GM18873 (cell line): Measurements from ENCODE around the gene PCDHGB7.
"Not testable (repeated sequence)": the region's sequence is repeated elsewhere in the genome, so short reads cannot be mapped to it uniquely, and the experiment has no call there.

ENCODE experiments used
- ATAC-seq: cut with Tn5 transposase; IDR thresholded peaks from one replicate; pipeline ENCODE4 v1.9.1; 2021; ENCODE audit warnings: mild to moderate bottlenecking, moderate library complexity, moderate number of reproducible peaks; ENCODE audit not compliant: unreplicated experiment, low FRiP score

The PCDHGB7 gene

GRCh38 chr5:141417494-141418172 lies at the start of gene PCDHGB7:
Gene PCDHGB7 (plus strand): TSS chr5:141417677. CDS start chr5:141417860, 183 bp downstream.
- ATAC-seq, result peak; percentile 63

- ATAC-seq, result no peak
Observed at GRCh38 chr5:141369994-141370848, 47.3 kb upstream of the PCDHGB7 start, which contains the start of gene PCDHGB3. Gene PCDHGB3 (plus strand): TSS chr5:141370242. CDS start chr5:141370395, 153 bp downstream.

DNA sequence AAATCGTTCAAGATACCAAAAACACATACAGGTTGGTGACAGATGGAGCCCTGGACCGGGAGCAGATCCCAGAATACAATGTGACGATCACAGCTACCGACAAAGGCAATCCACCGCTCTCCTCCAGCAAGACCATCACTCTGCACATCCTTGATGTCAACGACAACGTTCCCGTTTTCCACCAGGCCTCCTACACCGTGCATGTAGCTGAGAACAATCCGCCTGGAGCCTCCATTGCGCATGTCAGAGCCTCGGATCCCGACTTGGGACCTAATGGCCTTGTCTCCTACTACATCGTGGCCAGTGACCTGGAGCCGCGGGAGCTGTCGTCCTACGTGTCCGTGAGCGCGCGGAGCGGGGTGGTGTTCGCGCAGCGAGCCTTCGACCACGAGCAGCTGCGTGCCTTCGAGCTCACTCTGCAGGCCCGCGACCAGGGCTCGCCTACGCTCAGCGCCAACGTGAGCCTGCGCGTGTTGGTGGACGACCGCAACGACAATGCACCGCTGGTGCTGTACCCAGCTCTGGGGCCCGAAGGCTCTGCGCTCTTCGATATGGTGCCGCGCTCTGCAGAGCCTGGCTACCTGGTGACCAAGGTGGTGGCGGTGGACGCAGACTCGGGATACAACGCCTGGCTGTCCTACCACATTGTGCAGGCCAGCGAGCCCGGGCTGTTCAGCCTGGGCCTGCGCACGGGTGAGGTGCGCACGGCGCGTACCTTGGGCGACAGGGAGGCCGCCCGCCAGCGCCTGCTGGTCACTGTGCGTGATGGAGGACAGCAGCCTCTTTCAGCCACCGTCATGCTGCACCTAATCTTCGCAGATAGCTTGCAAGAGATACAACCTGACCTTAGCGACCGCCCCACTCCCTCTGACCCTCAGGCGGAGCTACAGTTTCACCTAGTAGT lies 45.7 kb upstream of the PCDHGB7 start:
- ATAC-seq, result no peak

GRCh38 chr5:141373673-141374317 lies 43.7 kb upstream of the PCDHGB7 start, which contains the start of gene PCDHGA6:
Gene PCDHGA6 (plus strand): TSS chr5:141373891. CDS start chr5:141374084, 193 bp downstream.
- no peak for ATAC-seq

DNA sequence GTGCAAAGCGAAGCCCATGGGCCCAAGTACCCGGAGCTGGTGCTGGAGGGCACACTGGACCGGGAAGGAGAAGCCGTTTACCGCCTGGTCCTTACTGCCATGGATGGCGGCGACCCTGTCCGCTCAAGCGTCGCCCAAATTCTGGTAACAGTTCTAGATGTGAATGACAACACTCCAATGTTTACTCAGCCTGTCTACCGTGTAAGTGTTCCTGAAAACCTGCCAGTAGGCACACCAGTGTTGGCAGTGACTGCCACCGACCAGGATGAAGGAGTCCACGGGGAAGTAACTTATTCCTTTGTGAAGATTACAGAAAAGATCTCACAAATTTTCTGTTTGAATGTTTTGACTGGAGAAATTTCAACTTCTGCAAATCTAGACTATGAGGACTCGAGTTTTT lies 42.9 kb upstream of the PCDHGB7 start:
- ATAC-seq, result no peak

DNA sequence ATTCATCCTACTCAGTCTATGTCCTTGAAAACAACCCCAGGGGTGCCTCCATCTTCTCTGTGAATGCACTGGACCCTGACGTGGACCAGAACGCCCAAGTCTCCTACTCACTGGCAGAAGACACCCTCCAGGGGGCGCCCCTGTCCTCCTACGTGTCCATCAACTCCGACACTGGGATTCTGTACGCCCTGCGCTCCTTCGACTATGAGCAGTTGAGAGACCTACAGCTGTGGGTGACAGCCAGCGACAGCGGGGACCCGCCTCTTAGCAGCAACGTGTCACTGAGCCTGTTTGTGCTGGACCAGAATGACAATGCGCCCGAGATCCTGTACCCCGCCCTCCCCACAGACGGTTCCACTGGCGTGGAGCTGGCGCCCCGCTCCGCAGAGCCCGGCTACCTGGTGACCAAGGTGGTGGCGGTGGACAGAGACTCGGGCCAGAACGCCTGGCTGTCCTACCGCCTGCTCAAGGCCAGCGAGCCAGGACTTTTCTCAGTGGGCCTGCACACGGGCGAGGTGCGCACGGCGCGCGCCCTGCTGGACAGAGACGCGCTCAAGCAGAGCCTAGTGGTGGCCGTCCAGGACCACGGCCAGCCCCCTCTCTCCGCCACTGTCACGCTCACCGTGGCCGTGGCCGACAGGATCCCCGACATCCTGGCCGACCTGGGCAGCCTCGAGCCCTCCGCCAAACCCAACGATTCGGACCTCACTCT lies 41.9 kb upstream of the PCDHGB7 start:
- not testable (repeated sequence) for ATAC-seq

DNA sequence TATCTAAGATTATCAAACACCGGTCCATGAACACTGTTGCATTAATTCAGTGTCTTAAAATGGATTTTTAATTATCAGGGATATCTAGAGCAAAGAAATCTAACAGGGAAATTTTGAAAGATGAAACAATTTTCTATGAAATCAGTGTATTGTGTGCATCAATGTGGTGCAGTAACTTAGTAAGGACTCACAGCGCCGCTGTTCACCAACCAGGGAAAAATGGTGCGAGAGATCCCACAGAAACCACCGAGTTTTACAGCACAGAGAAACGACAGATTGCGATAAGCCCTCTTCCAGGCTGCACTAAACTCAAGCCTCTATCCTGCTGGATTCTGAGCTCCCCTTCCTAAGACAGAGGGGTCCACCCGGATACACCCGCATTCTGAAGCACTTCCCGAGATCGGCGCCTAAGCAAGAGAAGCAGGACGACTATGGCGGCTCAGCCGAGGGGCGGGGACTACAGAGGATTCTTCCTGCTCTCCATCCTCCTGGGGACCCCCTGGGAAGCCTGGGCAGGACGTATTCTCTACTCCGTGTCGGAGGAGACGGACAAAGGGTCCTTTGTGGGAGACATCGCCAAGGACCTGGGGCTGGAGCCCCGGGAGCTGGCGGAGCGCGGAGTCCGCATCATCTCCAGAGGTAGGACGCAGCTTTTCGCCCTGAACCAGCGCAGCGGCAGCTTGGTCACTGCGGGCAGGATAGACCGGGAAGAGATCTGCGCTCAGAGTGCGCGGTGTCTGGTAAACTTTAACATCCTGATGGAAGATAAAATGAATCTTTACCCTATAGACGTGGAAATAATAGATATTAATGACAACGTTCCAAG lies 34.8 kb upstream of the PCDHGB7 start, which contains the start of gene PCDHGA7:
Gene PCDHGA7, plus strand, starts transcription at position 274 of the 826 bp plus-strand sequence. Its CDS starts 158 bp downstream, at position 432.
- ATAC-seq, result no peak

DNA sequence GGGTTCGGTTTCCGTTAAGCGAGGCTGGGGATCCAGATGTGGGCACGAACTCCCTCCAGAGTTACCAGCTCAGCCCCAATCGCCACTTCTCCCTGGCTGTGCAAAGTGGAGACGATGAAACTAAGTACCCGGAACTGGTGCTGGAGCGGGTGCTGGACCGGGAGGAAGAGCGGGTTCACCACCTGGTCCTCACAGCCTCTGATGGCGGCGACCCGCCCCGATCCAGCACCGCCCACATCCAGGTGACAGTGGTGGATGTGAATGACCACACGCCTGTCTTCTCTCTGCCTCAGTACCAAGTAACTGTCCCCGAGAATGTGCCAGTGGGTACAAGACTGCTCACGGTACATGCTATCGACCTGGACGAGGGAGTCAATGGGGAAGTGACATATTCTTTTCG lies 34.1 kb upstream of the PCDHGB7 start:
- no peak for ATAC-seq

DNA sequence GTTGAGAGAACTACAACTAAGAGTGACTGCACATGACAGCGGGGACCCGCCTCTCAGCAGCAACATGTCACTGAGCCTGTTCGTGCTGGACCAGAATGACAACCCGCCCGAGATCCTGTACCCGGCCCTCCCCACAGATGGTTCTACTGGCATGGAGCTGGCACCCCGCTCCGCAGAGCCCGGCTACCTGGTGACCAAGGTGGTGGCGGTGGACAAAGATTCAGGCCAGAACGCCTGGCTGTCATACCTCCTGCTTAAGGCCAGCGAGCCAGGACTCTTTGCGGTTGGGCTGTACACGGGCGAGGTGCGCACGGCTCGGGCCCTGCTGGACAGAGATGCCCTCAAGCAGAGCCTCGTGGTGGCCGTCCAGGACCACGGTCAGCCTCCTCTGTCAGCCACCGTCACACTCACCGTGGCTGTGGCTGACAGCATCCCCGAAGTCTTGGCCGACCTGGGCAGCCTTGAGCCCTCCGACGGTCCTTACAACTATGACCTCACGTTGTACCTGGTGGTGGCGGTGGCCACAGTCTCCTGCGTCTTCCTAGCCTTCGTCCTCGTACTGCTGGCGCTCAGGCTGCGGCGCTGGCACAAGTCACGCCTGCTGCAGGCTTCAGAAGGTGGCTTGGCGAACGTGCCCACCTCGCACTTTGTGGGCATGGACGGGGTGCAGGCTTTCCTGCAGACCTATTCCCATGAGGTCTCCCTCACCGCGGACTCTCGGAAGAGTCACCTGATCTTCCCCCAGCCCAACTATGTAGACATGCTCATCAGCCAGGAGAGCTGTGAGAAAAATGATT lies 32.8 kb upstream of the PCDHGB7 start:
- ATAC-seq, result no peak

DNA sequence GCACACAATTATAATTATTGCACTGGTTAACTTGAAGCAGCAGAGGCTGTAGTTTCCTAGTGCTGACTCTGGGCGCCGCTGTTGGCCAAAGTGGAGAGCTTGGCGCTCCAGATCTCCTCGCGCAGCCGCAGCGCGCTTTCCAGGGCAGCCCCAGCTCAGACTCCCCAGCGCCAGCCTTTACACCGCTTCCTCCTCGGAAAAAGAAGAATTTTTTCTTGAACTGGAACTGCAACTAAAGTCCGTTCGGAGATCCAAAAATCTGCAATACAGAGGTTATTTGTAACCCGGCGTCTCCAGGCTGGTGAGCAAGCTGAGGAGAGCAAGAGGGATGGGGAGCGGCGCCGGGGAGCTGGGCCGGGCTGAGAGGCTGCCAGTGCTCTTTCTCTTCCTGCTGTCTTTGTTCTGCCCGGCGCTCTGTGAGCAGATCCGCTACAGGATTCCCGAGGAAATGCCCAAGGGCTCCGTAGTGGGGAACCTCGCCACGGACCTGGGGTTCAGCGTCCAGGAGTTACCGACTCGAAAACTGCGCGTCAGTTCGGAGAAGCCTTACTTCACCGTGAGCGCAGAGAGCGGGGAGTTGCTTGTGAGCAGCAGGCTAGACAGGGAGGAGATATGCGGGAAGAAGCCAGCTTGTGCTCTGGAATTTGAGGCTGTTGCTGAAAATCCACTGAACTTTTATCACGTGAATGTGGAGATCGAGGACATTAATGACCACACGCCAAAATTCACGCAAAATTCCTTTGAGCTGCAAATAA lies 29.7 kb upstream of the PCDHGB7 start, which contains the start of gene PCDHGB4:
Gene PCDHGB4, plus strand, starts transcription at position 142 of the 755 bp plus-strand sequence. Its CDS starts 187 bp downstream, at position 329.
- ATAC-seq, result not testable (repeated sequence)

- no peak for ATAC-seq
Observed at GRCh38 chr5:141388661-141389060, 28.8 kb upstream of the PCDHGB7 start.

DNA sequence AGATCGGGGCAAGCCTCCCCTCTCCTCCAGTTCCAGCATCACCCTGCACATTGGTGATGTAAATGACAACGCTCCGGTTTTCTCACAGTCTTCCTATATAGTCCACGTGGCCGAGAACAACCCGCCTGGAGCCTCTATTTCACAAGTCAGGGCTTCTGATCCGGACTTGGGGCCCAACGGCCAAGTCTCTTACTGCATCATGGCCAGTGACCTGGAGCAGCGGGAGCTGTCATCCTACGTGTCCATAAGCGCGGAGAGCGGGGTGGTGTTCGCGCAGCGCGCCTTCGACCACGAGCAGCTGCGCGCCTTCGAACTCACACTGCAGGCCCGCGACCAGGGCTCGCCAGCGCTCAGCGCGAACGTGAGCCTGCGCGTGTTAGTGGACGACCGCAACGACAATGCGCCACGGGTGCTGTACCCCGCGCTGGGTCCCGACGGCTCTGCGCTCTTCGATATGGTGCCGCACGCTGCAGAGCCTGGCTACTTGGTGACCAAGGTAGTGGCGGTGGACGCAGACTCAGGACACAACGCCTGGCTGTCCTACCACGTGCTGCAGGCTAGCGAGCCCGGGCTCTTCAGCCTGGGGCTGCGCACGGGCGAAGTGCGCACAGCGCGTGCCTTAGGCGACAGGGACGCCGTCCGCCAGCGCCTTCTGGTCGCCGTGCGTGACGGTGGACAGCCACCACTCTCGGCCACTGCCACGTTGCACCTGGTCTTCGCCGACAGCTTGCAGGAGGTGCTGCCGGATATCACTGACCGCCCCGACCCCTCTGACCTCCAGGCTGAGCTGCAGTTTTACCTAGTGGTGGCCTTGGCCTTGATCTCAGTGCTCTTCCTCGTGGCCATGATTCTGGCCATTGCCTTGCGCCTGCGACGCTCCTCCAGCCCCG lies 28.1 kb upstream of the PCDHGB7 start:
- ATAC-seq, result no peak

- ATAC-seq, result no peak
Observed at GRCh38 chr5:141392429-141393198, 24.9 kb upstream of the PCDHGB7 start, which contains the start of gene PCDHGA8. Gene PCDHGA8 (plus strand): TSS chr5:141392633. CDS start chr5:141392814, 181 bp downstream.

DNA sequence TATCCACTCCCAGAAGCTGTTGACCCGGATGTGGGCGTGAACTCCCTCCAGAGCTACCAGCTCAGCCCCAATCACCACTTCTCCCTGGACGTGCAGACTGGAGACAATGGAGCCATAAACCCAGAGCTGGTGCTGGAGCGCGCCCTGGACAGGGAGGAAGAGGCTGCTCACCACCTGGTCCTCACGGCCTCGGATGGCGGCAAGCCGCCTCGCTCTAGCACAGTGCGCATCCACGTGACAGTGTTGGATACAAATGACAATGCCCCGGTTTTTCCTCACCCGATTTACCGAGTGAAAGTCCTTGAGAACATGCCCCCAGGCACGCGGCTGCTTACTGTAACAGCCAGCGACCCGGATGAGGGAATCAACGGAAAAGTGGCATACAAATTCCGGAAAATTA lies 24.2 kb upstream of the PCDHGB7 start:
- ATAC-seq, result no peak
